ENCODE measurements around the gene EXOC3L1. TPM values are rescaled to one million over a fixed set of nuclear protein-coding genes. Genes with fewer than 3 reads are reported as not detected.

Gene EXOC3L1
- total RNA-seq, 2 donors from 2014 or later = 0.68 to 1.5 TPM

DNA sequence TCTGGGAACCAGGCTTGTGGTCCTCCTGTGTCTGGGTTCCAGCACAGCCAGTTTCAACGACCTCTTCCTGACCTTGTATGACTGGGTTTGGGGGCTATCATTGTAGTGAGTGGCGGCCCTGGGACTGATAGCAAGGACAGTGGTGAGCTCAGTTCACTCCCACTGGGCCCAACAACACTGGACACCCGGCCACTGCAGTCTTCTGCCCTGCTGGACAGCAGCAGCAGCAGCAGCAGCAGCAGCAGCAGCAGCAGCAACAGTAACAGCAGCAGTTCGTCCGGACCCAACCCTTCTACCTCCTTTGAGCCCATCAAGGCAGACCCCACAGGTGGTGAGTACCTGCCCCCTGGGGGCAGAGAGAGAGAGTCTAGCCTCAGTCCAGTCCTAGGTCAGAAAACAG is 5.7 kb upstream of the EXOC3L1 start:
- Histone ChIP-seq H3K27ac (no peak overlapping the region), H3K9me3 (no peaks in the 10 kb centered on the region), H3K27me3 (replicated peaks; ENCODE audit: insufficient read depth) (no peaks in the 10 kb centered on the region), H3K4me1 (ENCODE audit: control insufficient read depth in 1 of 2, low read depth in 2 of 2) (peaks cover 19 to 38% of the 10 kb centered on the region in 2 donors), H3K36me3 (peaks cover 37% of the 10 kb centered on the region), H3K4me3 (no peak overlapping the region)
- DNase-seq (ENCODE audit: low spot score) (no peak), ATAC-seq (ENCODE audit: insufficient number of reproducible peaks, low FRiP score, low read depth) (no peak)
- TF ChIP-seq, protein P1, sequence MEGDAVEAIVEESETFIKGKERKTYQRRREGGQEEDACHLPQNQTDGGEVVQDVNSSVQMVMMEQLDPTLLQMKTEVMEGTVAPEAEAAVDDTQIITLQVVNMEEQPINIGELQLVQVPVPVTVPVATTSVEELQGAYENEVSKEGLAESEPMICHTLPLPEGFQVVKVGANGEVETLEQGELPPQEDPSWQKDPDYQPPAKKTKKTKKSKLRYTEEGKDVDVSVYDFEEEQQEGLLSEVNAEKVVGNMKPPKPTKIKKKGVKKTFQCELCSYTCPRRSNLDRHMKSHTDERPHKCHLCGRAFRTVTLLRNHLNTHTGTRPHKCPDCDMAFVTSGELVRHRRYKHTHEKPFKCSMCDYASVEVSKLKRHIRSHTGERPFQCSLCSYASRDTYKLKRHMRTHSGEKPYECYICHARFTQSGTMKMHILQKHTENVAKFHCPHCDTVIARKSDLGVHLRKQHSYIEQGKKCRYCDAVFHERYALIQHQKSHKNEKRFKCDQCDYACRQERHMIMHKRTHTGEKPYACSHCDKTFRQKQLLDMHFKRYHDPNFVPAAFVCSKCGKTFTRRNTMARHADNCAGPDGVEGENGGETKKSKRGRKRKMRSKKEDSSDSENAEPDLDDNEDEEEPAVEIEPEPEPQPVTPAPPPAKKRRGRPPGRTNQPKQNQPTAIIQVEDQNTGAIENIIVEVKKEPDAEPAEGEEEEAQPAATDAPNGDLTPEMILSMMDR (IDR thresholded peaks at IDR 0.05) = no peak

DNA sequence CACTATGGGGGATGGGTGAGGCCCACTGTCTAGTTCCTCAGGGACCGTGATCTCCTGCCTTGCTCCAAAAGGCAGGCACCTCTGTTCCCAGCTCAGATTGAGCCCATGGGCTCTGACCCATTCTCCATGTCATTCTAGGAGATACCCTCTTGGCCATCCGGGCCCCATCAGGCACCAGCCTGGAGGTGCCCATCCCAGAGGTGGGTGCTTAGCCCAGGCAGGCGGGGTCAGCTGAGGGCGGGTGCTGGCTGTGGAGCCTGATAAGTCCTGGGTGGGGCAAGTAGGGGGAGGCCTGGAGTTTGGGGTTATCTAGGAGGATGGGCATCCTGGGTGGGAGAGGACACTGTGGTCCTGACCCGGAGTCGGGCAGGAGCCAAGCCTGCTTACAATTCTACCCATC is 4.3 kb upstream of the EXOC3L1 start:
- Histone ChIP-seq H3K4me3 (no peak overlapping the region), H3K36me3 (peaks cover 37% of the 10 kb centered on the region), H3K27me3 (replicated peaks; ENCODE audit: insufficient read depth) (no peaks in the 10 kb centered on the region), H3K4me1 (ENCODE audit: control insufficient read depth in 1 of 2, low read depth in 2 of 2) (peaks cover 19 to 38% of the 10 kb centered on the region in 2 donors), H3K9me3 (no peaks in the 10 kb centered on the region), H3K27ac (no peak overlapping the region)
- ATAC-seq (ENCODE audit: insufficient number of reproducible peaks, low FRiP score, low read depth) (no peak), DNase-seq (ENCODE audit: low spot score) (no peak)
- TF ChIP-seq, protein P1 (IDR thresholded peaks at IDR 0.05) = no peak

DNA sequence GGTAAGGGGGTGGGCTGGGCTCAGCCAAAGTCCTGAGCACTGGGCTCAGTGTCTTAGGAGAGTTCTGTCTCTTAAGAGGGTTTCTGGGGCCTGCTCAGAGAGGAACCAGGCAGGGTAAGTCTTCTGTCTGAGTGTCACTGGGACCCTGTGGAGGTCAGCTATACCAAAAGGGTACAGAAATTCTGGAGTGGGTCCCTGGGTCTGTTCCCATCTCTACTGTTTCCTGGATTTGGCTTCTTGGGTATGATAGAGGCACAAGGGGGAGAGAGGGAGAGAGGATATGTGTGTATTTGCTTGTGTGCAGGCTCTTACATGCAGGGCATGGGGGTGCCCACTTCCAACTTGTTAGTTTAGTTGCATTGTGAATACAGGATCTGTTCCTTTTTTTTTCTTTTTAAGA is 3.6 kb upstream of the EXOC3L1 start:
- TF ChIP-seq, protein P1 (IDR thresholded peaks at IDR 0.05) = no peak
- peaks cover 19 to 38% of the 10 kb centered on the region in 2 donors for H3K4me1 ChIP-seq (ENCODE audit: control insufficient read depth in 1 of 2, low read depth in 2 of 2)
- no peak for ATAC-seq (ENCODE audit: insufficient number of reproducible peaks, low FRiP score, low read depth)
- H3K27ac ChIP-seq = no peak overlapping the region
- H3K27me3 ChIP-seq (replicated peaks; ENCODE audit: insufficient read depth) = no peaks in the 10 kb centered on the region
- peak overlapping the region; percentile 81 for H3K4me3 ChIP-seq
- no peak for DNase-seq (ENCODE audit: low spot score)
- no peaks in the 10 kb centered on the region for H3K9me3 ChIP-seq
- peaks cover 37% of the 10 kb centered on the region for H3K36me3 ChIP-seq

DNA sequence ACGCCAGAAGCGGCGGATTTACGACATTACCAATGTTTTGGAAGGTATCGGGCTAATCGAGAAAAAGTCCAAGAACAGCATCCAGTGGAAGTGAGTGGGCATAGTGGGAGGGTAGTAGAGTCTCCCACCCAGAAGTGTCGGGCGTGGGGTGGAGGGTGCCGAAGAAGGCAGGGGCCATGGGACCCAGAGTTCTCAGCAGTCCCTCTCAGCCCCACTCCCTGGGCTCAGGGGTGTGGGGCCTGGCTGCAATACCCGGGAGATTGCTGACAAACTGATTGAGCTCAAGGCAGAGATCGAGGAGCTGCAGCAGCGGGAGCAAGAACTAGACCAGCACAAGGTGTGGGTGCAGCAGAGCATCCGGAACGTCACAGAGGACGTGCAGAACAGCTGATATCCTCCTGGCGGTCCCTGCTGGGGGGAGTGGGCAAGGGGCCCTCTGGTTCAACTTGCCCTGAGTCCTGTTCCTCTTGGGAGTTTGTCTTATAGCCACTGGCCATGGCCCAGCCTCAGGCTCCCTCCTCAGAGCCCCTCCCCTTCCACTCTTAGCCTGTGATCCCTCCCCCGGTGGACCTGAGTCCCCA is 2.9 kb upstream of the EXOC3L1 start:
- no peaks in the 10 kb centered on the region for H3K27me3 ChIP-seq (replicated peaks; ENCODE audit: insufficient read depth)
- DNase-seq (ENCODE audit: low spot score) = no peak
- peak overlapping the region in 1 of 2 donors; percentile 29 for H3K27ac ChIP-seq
- H3K4me1 ChIP-seq (ENCODE audit: control insufficient read depth in 1 of 2, low read depth in 2 of 2) = peaks cover 19 to 31% of the 10 kb centered on the region in 2 donors
- H3K36me3 ChIP-seq = peaks cover 37% of the 10 kb centered on the region
- H3K4me3 ChIP-seq = peak overlapping the region; percentile 81
- no peaks in the 10 kb centered on the region for H3K9me3 ChIP-seq
- TF ChIP-seq, protein P1 (IDR thresholded peaks at IDR 0.05) = no peak
- ATAC-seq (ENCODE audit: insufficient number of reproducible peaks, low FRiP score, low read depth) = no peak

DNA sequence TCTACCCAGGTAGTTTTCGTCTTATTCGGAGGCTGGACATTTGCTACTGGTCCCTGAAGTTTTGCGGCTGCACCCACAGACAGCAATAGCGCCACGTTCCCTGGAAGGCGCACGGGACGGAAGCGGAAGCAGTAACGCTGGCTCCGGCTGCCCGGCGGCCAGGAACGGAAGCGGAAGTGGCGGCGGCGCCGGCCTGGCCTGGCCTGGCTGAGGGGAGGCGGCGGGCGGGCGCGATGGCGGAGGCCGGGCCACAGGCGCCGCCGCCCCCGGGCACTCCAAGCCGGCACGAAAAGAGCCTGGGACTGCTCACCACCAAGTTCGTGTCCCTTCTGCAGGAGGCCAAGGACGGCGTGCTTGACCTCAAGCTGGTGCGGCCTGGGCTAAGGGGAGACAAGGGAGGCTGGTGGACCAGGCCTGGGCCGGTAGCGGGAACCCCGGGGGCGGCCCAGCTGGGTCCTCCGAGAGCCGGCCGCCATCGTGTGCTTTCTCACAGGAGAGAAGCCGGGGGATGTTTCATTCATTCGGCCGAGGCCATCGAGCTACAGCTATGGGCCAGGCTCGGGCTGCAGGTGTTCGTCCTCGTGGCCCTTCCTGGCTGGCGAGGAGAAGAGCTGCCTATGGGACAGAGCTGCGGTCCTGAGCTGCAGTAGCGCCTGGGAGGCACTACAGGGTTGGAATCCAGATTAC is 2.2 kb upstream of the EXOC3L1 start, which contains the start of gene E2F4:
Gene E2F4 (plus strand): TSS at position 161 of the 687 bp plus-strand sequence. CDS start 73 bp downstream, at position 234.
- TF ChIP-seq, protein P1 (IDR thresholded peaks at IDR 0.05) = no peak
- ATAC-seq (ENCODE audit: insufficient number of reproducible peaks, low FRiP score, low read depth) = peak; percentile 79

More for the DNA sequence above, 2.2 kb upstream of the EXOC3L1 start, which contains the start of gene E2F4:
- Histone ChIP-seq H3K9me3 (no peaks in the 10 kb centered on the region), H3K36me3 (peaks cover 31% of the 10 kb centered on the region), H3K27me3 (replicated peaks; ENCODE audit: insufficient read depth) (no peaks in the 10 kb centered on the region), H3K27ac (peak within 1 kb of the TSS; percentile 29 to 49), H3K4me3 (peak within 1 kb of the TSS; percentile 81), H3K4me1 (ENCODE audit: control insufficient read depth in 1 of 2, low read depth in 2 of 2) (peaks cover 19 to 28% of the 10 kb centered on the region in 2 donors)
- DNase-seq (ENCODE audit: low spot score) = peak; percentile 58
